ENCODE data around the gene POLR2I. TPM values are rescaled to one million over a fixed set of nuclear protein-coding genes. Genes with fewer than 3 reads are reported as not detected.

The POLR2I gene
- total RNA-seq, 1 donor from 2014 or later = 92.4 TPM

Other genes starting within 250 kb of the POLR2I start
- 2.3 and 2.4 TPM in 2 replicates for gene APLP1, start 246.3 kb downstream of the POLR2I start, total RNA-seq
- gene NFKBID, start 214.3 kb downstream of the POLR2I start, total RNA-seq = 163 and 164 TPM in 2 replicates
- 58.5 and 62.2 TPM in 2 replicates for gene HCST, start 212.3 kb downstream of the POLR2I start, total RNA-seq
- gene TYROBP, start 206.6 kb downstream of the POLR2I start, total RNA-seq = not detected in 2 replicates
- gene LRFN3, start 178.5 kb downstream of the POLR2I start, total RNA-seq = 11.6 and 13.6 TPM in 2 replicates
- 21.2 and 24.5 TPM in 2 replicates for gene SDHAF1, start 119.7 kb downstream of the POLR2I start, total RNA-seq
- 1.7 and 1.8 TPM in 2 replicates for gene SYNE4, start 106.1 kb downstream of the POLR2I start, total RNA-seq
- gene ALKBH6, start 100.7 kb downstream of the POLR2I start, total RNA-seq = 48.3 and 60.6 TPM in 2 replicates
- gene CLIP3, start 82.0 kb downstream of the POLR2I start, total RNA-seq = 2.2 and 4.4 TPM in 2 replicates
- 1.6 TPM in 2 replicates for gene THAP8, start 60.6 kb downstream of the POLR2I start, total RNA-seq
- gene WDR62, start 60.0 kb downstream of the POLR2I start, total RNA-seq = 22.0 and 24.9 TPM in 2 replicates
- gene OVOL3, start 3.7 kb downstream of the POLR2I start, total RNA-seq = not detected in 2 replicates
- gene TBCB, start 593 bp upstream of the POLR2I start, total RNA-seq = 127 and 143 TPM in 2 replicates
- gene CAPNS1, start 25.2 kb upstream of the POLR2I start, total RNA-seq = 326 and 335 TPM in 2 replicates
- gene COX7A1, start 37.6 kb upstream of the POLR2I start, total RNA-seq = not detected in 2 replicates
- gene ZNF565, start 99.8 kb upstream of the POLR2I start, total RNA-seq = 2.1 and 2.4 TPM in 2 replicates
- gene ZNF146, start 100.2 kb upstream of the POLR2I start, total RNA-seq = 82.5 and 94.0 TPM in 2 replicates

Data from activated T-helper 1 cell treated with anti-CD3 and anti-CD28 coated beads, Interleukin-12 subunit alpha, Interleukin-12 subunit beta, Interleukin-2, Interleukin-4 antibody, amounts not matched to agents 30 ng/mL and 10 ng/mL and 1 ng/mL, durations not matched to agents 14 hours and 24 hours and 36 hours (primary cell).